ENCODE measurements around the gene ST7L. TPM values are rescaled to one million over a fixed set of nuclear protein-coding genes. Genes with fewer than 3 reads are reported as not detected.

ST7L gene
- total and polyA plus RNA-seq, 2 donors (not counting 3 experiments of a cell fraction or from before 2014, with no cell fraction given): 12.3 to 28.4 TPM

- Histone ChIP-seq H3K4me2 (ENCODE audit: insufficient read depth, low read length) (no peak overlapping the region), H3K36me3 (ENCODE audit: control insufficient read depth in 2 of 2, extremely low read depth in 1 of 2, insufficient read depth in 2 of 2, low read length in 2 of 2) (peaks cover 2 to 4% of the 10 kb centered on the region in 2 experiments), H3K4me3 (replicated peaks in 1 of 3; ENCODE audit: insufficient read depth in 1 of 3, low read depth in 1 of 3, low read length in 3 of 3) (no peak overlapping the region), H3K4me1 (ENCODE audit: control insufficient read depth, extremely low read depth, insufficient read depth, low read length) (no peaks in the 10 kb centered on the region), H2AFZ (ENCODE audit: low read depth, low read length) (no peak overlapping the region), H3K9me1 (replicated peaks; ENCODE audit: control insufficient read depth, extremely low read depth, insufficient read depth, low read length) (no peaks in the 10 kb centered on the region), H3K27ac (ENCODE audit: insufficient read depth, low read depth, low read length) (no peak overlapping the region), H3K27me3 (ENCODE audit: control insufficient read depth in 2 of 2, insufficient read depth in 2 of 2, low read length in 2 of 2) (no peaks in the 10 kb centered on the region), H3K79me2 (ENCODE audit: control insufficient read depth, insufficient read depth, low read length) (no peaks in the 10 kb centered on the region), H3K9me3 (replicated peaks; ENCODE audit: control insufficient read depth, insufficient read depth, low read length) (no peaks in the 10 kb centered on the region), H3K9ac (replicated peaks; ENCODE audit: extremely low read depth, insufficient read depth, low read length) (no peak overlapping the region), H4K20me1 (replicated peaks; ENCODE audit: control insufficient read depth, extremely low read depth, insufficient read depth, low read length) (no peaks in the 10 kb centered on the region)
- dilution Hi-C loops (cut with MboI; ENCODE audit: extremely low pct_ligation_motif_present, low sequenced_read_pairs): no loop called here
- DNase-seq (ENCODE audit: low read depth, low spot score): no peak
- no TSS peak for BruUV-seq (replicated peaks)
- CTCF ChIA-PET: no interaction called here
- intact Hi-C loops (cut with micrococcal nuclease): no loop called here
- no peak for TF ChIP-seq FOS (IDR thresholded peaks at IDR 0.05; ENCODE audit: borderline replicate concordance, insufficient read depth, low read length)
- no peak for FAIRE-seq
- POLR2A ChIA-PET: no interaction called here
Measured at GRCh38 chr1:112536561-112536960, 82.4 kb downstream of the ST7L start.

- no peaks in the 10 kb centered on the region for H3K36me3 ChIP-seq (ENCODE audit: control insufficient read depth in 2 of 2, extremely low read depth in 1 of 2, insufficient read depth in 2 of 2, low read length in 2 of 2)
- H3K4me2 ChIP-seq (ENCODE audit: insufficient read depth, low read length): no peak overlapping the region
- dilution Hi-C loops (cut with MboI; ENCODE audit: extremely low pct_ligation_motif_present, low sequenced_read_pairs) (no loop called here), intact Hi-C loops (cut with micrococcal nuclease) (no loop called here)
- no peaks in the 10 kb centered on the region for H4K20me1 ChIP-seq (replicated peaks; ENCODE audit: control insufficient read depth, extremely low read depth, insufficient read depth, low read length)
- ChIA-PET POLR2A (no interaction called here), CTCF (interaction anchor here (1.5 to 1.8 kb wide), 2 partner anchors 20 to 31 kb away, joined by 3 to 8 read pairs; no protein-coding TSS in a partner anchor)
- no peaks in the 10 kb centered on the region for H3K9me1 ChIP-seq (replicated peaks; ENCODE audit: control insufficient read depth, extremely low read depth, insufficient read depth, low read length)
- no peak overlapping the region for H3K27ac ChIP-seq (ENCODE audit: insufficient read depth, low read depth, low read length)
- H3K4me1 ChIP-seq (ENCODE audit: control insufficient read depth, extremely low read depth, insufficient read depth, low read length): no peaks in the 10 kb centered on the region
- DNase-seq (ENCODE audit: low read depth, low spot score): no peak
- no peak overlapping the region for H3K4me3 ChIP-seq (replicated peaks in 1 of 3; ENCODE audit: insufficient read depth in 1 of 3, low read depth in 1 of 3, low read length in 3 of 3)
- no peak overlapping the region for H3K9ac ChIP-seq (replicated peaks; ENCODE audit: extremely low read depth, insufficient read depth, low read length)
- no peak for FAIRE-seq
- TF ChIP-seq JUN (IDR thresholded peaks at IDR 0.05; ENCODE audit: borderline replicate concordance, insufficient read depth, insufficient read length, low read depth) (no peak), MAX (IDR thresholded peaks at IDR 0.05; ENCODE audit: insufficient read depth, insufficient read length) (no peak), FOS (IDR thresholded peaks at IDR 0.05; ENCODE audit: borderline replicate concordance, insufficient read depth, low read length) (no peak), MYC (IDR thresholded peaks at IDR 0.05; ENCODE audit: low read depth, low read length) (no peak), POLR2A (IDR thresholded peaks at IDR 0.05; ENCODE audit: low read depth, low read length) (no peak), EZH2 (IDR thresholded peaks at IDR 0.05; ENCODE audit: borderline replicate concordance, low read depth, low read length, severe bottlenecking) (no peak), POLR2AphosphoS5 (IDR thresholded peaks at IDR 0.05; ENCODE audit: insufficient read depth, low read depth, low read length) (no peak), CTCF (IDR thresholded peaks at IDR 0.05; ENCODE audit: extremely low read depth in 1 of 2, insufficient read depth in 1 of 2, low read depth in 1 of 2, low read length in 2 of 2) (no peak), GATA2 (IDR thresholded peaks at IDR 0.05; ENCODE audit: insufficient read depth, insufficient read length, low read depth, low read length) (no peak)
- BruUV-seq (replicated peaks): no TSS peak
- no peak overlapping the region for H2AFZ ChIP-seq (ENCODE audit: low read depth, low read length)
- H3K79me2 ChIP-seq (ENCODE audit: control insufficient read depth, insufficient read depth, low read length): no peaks in the 10 kb centered on the region
- no peaks in the 10 kb centered on the region for H3K27me3 ChIP-seq (ENCODE audit: control insufficient read depth in 2 of 2, insufficient read depth in 2 of 2, low read length in 2 of 2)
- no peaks in the 10 kb centered on the region for H3K9me3 ChIP-seq (replicated peaks; ENCODE audit: control insufficient read depth, insufficient read depth, low read length)
Measured at GRCh38 chr1:112533029-112533428, 85.9 kb downstream of the ST7L start.
